ENCODE data around the gene MBNL2. TPM values are rescaled to one million over a fixed set of nuclear protein-coding genes. Genes with fewer than 3 reads are reported as not detected.

MBNL2 gene
- total and polyA plus RNA-seq, 2 experiments from 2014 or later: 27.4 to 97.9 TPM

DNA sequence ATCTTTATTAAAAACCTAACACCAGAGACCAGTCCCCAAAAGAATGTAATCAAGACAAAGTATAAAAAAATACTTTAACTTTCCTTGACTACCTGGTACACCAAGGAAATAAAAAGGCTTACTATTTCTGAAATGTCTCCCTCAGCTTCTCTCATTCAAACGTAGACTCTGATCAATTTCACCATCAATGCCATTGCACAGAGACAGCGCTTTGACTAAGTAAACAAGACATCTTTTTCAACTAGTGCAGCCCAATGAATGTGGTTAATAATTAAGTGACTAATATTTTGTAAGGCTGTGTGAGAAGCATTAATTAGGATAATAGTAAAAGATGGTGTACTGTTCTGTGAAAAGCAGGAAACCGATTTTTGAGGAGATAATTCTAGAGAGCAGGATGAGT lies 204.6 kb downstream of the MBNL2 start:
- Histone ChIP-seq H3K4me3 (no peak overlapping the region), H3K27ac (no peak overlapping the region), H4K20me1 (ENCODE audit: insufficient read depth, poor library complexity, severe bottlenecking) (no peaks in the 10 kb centered on the region), H3K4me2 (no peak overlapping the region), H2AFZ (no peak overlapping the region), H3K4me1 (ENCODE audit: insufficient read depth) (peaks cover 8% of the 10 kb centered on the region), H3K27me3 (no peaks in the 10 kb centered on the region), H3K79me2 (no peaks in the 10 kb centered on the region), H3K9me2 (replicated peaks; ENCODE audit: insufficient read depth) (no peaks in the 10 kb centered on the region), H3K9me3 (ENCODE audit: low read depth) (no peaks in the 10 kb centered on the region), H3K36me3 (replicated peaks; ENCODE audit: insufficient read depth, low read depth) (no peaks in the 10 kb centered on the region)
- no peak for TF ChIP-seq CTCF (IDR thresholded peaks at IDR 0.05; ENCODE audit: poor library complexity)
- no peak for TF ChIP-seq EZH2 (IDR thresholded peaks at IDR 0.05; ENCODE audit: borderline replicate concordance)
- TF ChIP-seq EZH2phosphoT487 (IDR thresholded peaks at IDR 0.05; ENCODE audit: low read depth, severe bottlenecking, unreplicated experiment): no peak
- 76% methylated on average over 3 of the region's 3 CpGs for WGBS (ENCODE audit: low lambda C conversion rate, missing lambda C conversion rate)
- DNase-seq (ENCODE audit: low spot score): no peak

- Histone ChIP-seq H3K4me3 (no peak overlapping the region), H3K36me3 (replicated peaks; ENCODE audit: insufficient read depth, low read depth) (no peaks in the 10 kb centered on the region), H3K4me1 (ENCODE audit: insufficient read depth) (peaks cover 13% of the 10 kb centered on the region), H3K9me2 (replicated peaks; ENCODE audit: insufficient read depth) (no peaks in the 10 kb centered on the region), H3K27ac (no peak overlapping the region), H3K27me3 (no peaks in the 10 kb centered on the region), H3K9me3 (ENCODE audit: low read depth) (no peaks in the 10 kb centered on the region), H4K20me1 (ENCODE audit: insufficient read depth, poor library complexity, severe bottlenecking) (no peaks in the 10 kb centered on the region), H3K79me2 (peaks cover 3% of the 10 kb centered on the region), H3K4me2 (peak overlapping the region; percentile 22), H2AFZ (no peak overlapping the region)
- 66% methylated on average over 6 of the region's 6 CpGs for whole genome bisulfite sequencing (ENCODE audit: low lambda C conversion rate, missing lambda C conversion rate)
- TF ChIP-seq EZH2 (IDR thresholded peaks at IDR 0.05; ENCODE audit: borderline replicate concordance) (no peak), CTCF (IDR thresholded peaks at IDR 0.05; ENCODE audit: poor library complexity) (no peak), EZH2phosphoT487 (IDR thresholded peaks at IDR 0.05; ENCODE audit: low read depth, severe bottlenecking, unreplicated experiment) (no peak)
- no peak for DNase-seq (ENCODE audit: low spot score)
Measured at GRCh38 chr13:97429681-97430081, 207.5 kb downstream of the MBNL2 start.

DNA sequence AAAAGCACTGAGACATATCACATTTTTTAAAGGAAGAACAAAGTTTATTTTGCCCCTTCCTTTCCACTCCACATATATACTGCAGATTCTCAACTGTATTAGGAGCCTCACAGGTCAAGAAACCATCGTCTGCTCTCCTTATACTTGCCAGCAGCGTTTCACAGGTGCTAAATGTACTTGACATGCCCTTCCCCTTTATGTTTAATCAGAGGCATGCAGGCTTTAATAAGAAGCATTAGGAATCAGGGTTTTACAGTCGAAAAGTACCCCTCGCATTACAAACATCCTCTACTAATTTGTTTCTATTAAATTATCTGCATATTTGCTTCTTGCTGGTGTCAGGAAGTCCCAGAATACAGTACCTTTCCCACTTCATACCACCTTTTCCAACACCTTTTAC lies 208.2 kb downstream of the MBNL2 start:
- TF ChIP-seq EZH2 (IDR thresholded peaks at IDR 0.05; ENCODE audit: borderline replicate concordance): no peak
- TF ChIP-seq EZH2phosphoT487 (IDR thresholded peaks at IDR 0.05; ENCODE audit: low read depth, severe bottlenecking, unreplicated experiment): no peak
- TF ChIP-seq CTCF (IDR thresholded peaks at IDR 0.05; ENCODE audit: poor library complexity): no peak
- DNase-seq (ENCODE audit: low spot score): no peak
- Histone ChIP-seq H3K9me3 (ENCODE audit: low read depth) (no peaks in the 10 kb centered on the region), H3K36me3 (replicated peaks; ENCODE audit: insufficient read depth, low read depth) (no peaks in the 10 kb centered on the region), H3K4me3 (no peak overlapping the region), H2AFZ (no peak overlapping the region), H3K4me2 (peak overlapping the region; percentile 22), H3K27ac (no peak overlapping the region), H3K4me1 (ENCODE audit: insufficient read depth) (peaks cover 13% of the 10 kb centered on the region), H4K20me1 (ENCODE audit: insufficient read depth, poor library complexity, severe bottlenecking) (no peaks in the 10 kb centered on the region), H3K27me3 (no peaks in the 10 kb centered on the region), H3K79me2 (peaks cover 9% of the 10 kb centered on the region), H3K9me2 (replicated peaks; ENCODE audit: insufficient read depth) (no peaks in the 10 kb centered on the region)
- 74% methylated on average over 4 of the region's 4 CpGs for WGBS (ENCODE audit: low lambda C conversion rate, missing lambda C conversion rate)
